HFF-Myc (cell line): ENCODE data around the gene TRPV2.
"Not testable (repeated sequence)": the region's sequence is repeated elsewhere in the genome, so short reads cannot be mapped to it uniquely, and the experiment has no call there.

Source experiments
- DNase-seq: peaks from one replicate; pipeline ENCODE4 v3.0.0-alpha.2; 2011; ENCODE audit warnings: low read depth; ENCODE audit errors: extremely low read depth
- H3K4me3 ChIP-seq: replicated peaks from 2 replicates; pipeline ENCODE4 v1.5.1; 2011; ENCODE audit warnings: low read depth, mild to moderate bottlenecking, control low read depth, low read length
- TF ChIP-seq, protein P1 (sequence below): IDR thresholded peaks from 2 replicates; pipeline ENCODE4 v1.5.1; 2012; ENCODE audit warnings: mild to moderate bottlenecking, low read depth, low read length, control low read depth; ENCODE audit errors: missing control alignments

The TRPV2 gene

GRCh38 chr17:16439303-16439791, 24.0 kb downstream of the TRPV2 start:
- peak overlapping the region; percentile 87 for H3K4me3 ChIP-seq
- no peak for DNase-seq
- TF ChIP-seq, protein P1, sequence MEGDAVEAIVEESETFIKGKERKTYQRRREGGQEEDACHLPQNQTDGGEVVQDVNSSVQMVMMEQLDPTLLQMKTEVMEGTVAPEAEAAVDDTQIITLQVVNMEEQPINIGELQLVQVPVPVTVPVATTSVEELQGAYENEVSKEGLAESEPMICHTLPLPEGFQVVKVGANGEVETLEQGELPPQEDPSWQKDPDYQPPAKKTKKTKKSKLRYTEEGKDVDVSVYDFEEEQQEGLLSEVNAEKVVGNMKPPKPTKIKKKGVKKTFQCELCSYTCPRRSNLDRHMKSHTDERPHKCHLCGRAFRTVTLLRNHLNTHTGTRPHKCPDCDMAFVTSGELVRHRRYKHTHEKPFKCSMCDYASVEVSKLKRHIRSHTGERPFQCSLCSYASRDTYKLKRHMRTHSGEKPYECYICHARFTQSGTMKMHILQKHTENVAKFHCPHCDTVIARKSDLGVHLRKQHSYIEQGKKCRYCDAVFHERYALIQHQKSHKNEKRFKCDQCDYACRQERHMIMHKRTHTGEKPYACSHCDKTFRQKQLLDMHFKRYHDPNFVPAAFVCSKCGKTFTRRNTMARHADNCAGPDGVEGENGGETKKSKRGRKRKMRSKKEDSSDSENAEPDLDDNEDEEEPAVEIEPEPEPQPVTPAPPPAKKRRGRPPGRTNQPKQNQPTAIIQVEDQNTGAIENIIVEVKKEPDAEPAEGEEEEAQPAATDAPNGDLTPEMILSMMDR, result no peak

DNA sequence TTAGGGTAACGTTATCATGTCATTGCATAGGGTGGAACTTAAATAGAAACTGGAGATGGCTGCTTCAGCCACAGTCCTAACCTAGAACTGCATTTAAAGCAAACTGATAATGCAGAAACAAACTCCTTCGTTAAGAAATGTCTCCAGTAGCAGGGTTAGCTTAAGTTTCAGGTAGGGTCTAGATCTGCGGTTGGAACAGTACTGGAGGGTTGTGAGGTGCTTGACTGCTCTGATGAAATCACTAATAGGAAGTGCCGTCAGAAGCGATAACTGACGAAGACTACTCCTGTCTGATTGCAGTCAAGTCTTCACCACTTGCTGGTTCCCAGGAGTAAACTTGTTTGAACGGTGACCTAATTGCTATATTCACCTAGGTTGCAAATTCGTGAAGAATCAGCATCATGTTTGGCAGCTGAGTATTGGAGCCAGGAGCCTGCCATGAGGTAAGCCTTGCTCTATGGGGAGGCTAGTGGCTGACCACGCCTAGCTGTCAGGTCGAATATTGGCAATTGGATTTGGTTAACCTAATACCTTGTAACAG, 24.5 kb downstream of the TRPV2 start:
- no peak for DNase-seq
- TF ChIP-seq, protein P1, result no peak

GRCh38 chr17:16440354-16440753, 25.0 kb downstream of the TRPV2 start:
- peak overlapping the region; percentile 87 for H3K4me3 ChIP-seq
- DNase-seq, result not testable (repeated sequence)

More for the DNA sequence above, 24.5 kb downstream of the TRPV2 start:
- peak overlapping the region; percentile 87 for H3K4me3 ChIP-seq

GRCh38 chr17:16440901-16441629, 25.7 kb downstream of the TRPV2 start:
- DNase-seq, result no peak
- H3K4me3 ChIP-seq, result peak overlapping the region; percentile 87
- TF ChIP-seq, protein P1, result no peak

DNA sequence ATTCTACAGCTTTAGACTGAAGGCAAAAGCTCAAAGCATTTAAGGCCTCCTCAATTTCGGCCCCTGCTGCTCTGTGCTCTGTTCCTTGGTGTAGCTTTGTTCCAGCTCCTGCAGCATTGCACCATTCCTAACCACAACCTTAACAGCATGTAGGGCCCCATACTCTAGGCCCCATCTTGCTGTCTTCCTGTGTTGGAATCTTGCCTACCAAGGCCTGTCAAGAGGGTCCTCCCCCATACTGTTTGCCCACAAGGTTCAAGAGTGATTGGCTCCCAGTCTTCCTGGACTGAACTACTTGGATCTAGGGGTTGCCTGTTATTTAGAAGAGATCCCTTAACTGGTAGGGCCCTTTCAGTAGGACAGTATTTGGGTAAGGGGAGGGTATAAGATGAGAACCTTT, 26.8 kb downstream of the TRPV2 start:
- H3K4me3 ChIP-seq, result peak overlapping the region; percentile 87
- DNase-seq, result no peak
- TF ChIP-seq, protein P1, result no peak

- DNase-seq, result no peak
- TF ChIP-seq, protein P1, result no peak
- peak overlapping the region; percentile 87 for H3K4me3 ChIP-seq
Observed at GRCh38 chr17:16442594-16443510, 27.5 kb downstream of the TRPV2 start.
